Medulla oblongata (tissue), 1 donor: ENCODE measurements around the gene HPS1.

Source experiments
- DNase-seq: peaks from one replicate; pipeline ENCODE4 v3.0.0-alpha.2; 2015; ENCODE audit errors: extremely low spot score

The HPS1 gene

GRCh38 chr10:98446661-98447221, at the start of gene HPS1:
TSS of gene HPS1 (minus strand) at chr10:98446935. CDS start at chr10:98443240, 3,695 bp downstream.
- DNase-seq, result peak; percentile 75

- DNase-seq, result no peak
These were observed 46.0 kb upstream of the HPS1 start for GRCh38 chr10:98492763-98493162.

- DNase-seq, result no peak
These were observed 43.1 kb upstream of the HPS1 start for GRCh38 chr10:98489561-98490481.

GRCh38 chr10:98488669-98489430, 42.1 kb upstream of the HPS1 start:
- no peak for DNase-seq

GRCh38 chr10:98487649-98488048, 40.9 kb upstream of the HPS1 start:
- no peak for DNase-seq

- DNase-seq, result no peak
These were observed 39.7 kb upstream of the HPS1 start for GRCh38 chr10:98486421-98486820.

- no peak for DNase-seq
These were observed 39.2 kb upstream of the HPS1 start for GRCh38 chr10:98485959-98486358.

- DNase-seq, result no peak
These were observed 36.9 kb upstream of the HPS1 start for GRCh38 chr10:98483658-98484057.

- no peak for DNase-seq
These were observed 35.4 kb upstream of the HPS1 start for GRCh38 chr10:98482096-98482495.

- no peak for DNase-seq
These were observed 34.7 kb upstream of the HPS1 start for GRCh38 chr10:98481404-98481945.

GRCh38 chr10:98478430-98479222, 31.9 kb upstream of the HPS1 start:
- no peak for DNase-seq

GRCh38 chr10:98477861-98478260, 31.1 kb upstream of the HPS1 start:
- no peak for DNase-seq

GRCh38 chr10:98474628-98475027, 27.9 kb upstream of the HPS1 start:
- no peak for DNase-seq

- DNase-seq, result no peak
These were observed 25.5 kb upstream of the HPS1 start for GRCh38 chr10:98472196-98472595.

- DNase-seq, result no peak
These were observed 24.1 kb upstream of the HPS1 start for GRCh38 chr10:98470850-98471249.

GRCh38 chr10:98469001-98469931, 22.5 kb upstream of the HPS1 start:
- no peak for DNase-seq

- DNase-seq, result peak; percentile 94
These were observed 21.0 kb upstream of the HPS1 start for GRCh38 chr10:98467506-98468318.

GRCh38 chr10:98466861-98467505, 20.2 kb upstream of the HPS1 start:
- no peak for DNase-seq

- DNase-seq, result no peak
These were observed 19.1 kb upstream of the HPS1 start for GRCh38 chr10:98465866-98466265.
